H9 (cell line): ENCODE results near the gene WNT7B. TPM values are rescaled to one million over a fixed set of nuclear protein-coding genes. Genes with fewer than 3 reads are reported as not detected.

Experiments used
- DNase-seq: peaks from one replicate; pipeline ENCODE4 v3.0.0-alpha.2; 2017
- H2AFZ ChIP-seq: one replicate; pipeline ENCODE4 v1.6.1; 2013; ENCODE audit warnings: mild to moderate bottlenecking, low read length, control low read depth, moderate library complexity
- H2AK5ac ChIP-seq: 2 replicates; pipeline ENCODE4 v1.6.1; 2013; ENCODE audit warnings: low read length, control low read depth, mixed read lengths; ENCODE audit not compliant: insufficient read length
- H2BK120ac ChIP-seq: one replicate; pipeline ENCODE4 v1.6.1; 2013; ENCODE audit warnings: low read depth, mild to moderate bottlenecking, low read length, control low read depth, inconsistent platforms; ENCODE audit not compliant: poor library complexity, severe bottlenecking
- H2BK12ac ChIP-seq: 2 replicates; pipeline ENCODE4 v1.6.1; 2013; ENCODE audit warnings: low read length, control low read depth, mixed read lengths, low read depth; ENCODE audit not compliant: insufficient read length
- H2BK15ac ChIP-seq: 2 replicates; pipeline ENCODE4 v1.6.1; 2013; ENCODE audit warnings: low read depth, low read length, control low read depth
- H2BK20ac ChIP-seq: one replicate; pipeline ENCODE4 v1.6.1; 2013; ENCODE audit warnings: low read depth, mild to moderate bottlenecking, low read length, control low read depth, inconsistent platforms; ENCODE audit not compliant: poor library complexity, severe bottlenecking
- H2BK5ac ChIP-seq: 2 replicates; pipeline ENCODE4 v1.6.1; 2013; ENCODE audit warnings: low read length, control low read depth, mixed read lengths; ENCODE audit not compliant: insufficient read length
- H3K14ac ChIP-seq: 2 replicates; pipeline ENCODE4 v1.6.1; 2013; ENCODE audit warnings: low read length, control low read depth; ENCODE audit not compliant: insufficient read depth
- H3K18ac ChIP-seq: 2 replicates; pipeline ENCODE4 v1.6.1; 2013; ENCODE audit warnings: low read depth, mild to moderate bottlenecking, mixed read lengths, low read length, control low read depth; ENCODE audit not compliant: insufficient read length
- H3K23ac ChIP-seq: 2 replicates; pipeline ENCODE4 v1.6.1; 2013; ENCODE audit warnings: low read length, control low read depth, mixed read lengths, low read depth; ENCODE audit not compliant: insufficient read length
- H3K23me2 ChIP-seq: 2 replicates; pipeline ENCODE4 v1.6.1; 2013; ENCODE audit warnings: low read depth, mild to moderate bottlenecking, mixed read lengths, low read length, control low read depth; ENCODE audit not compliant: insufficient read length, poor library complexity, severe bottlenecking
- H3K27ac ChIP-seq: 2 replicates; pipeline ENCODE4 v1.5.1; 2013; ENCODE audit warnings: low read length, control low read depth, mixed read lengths, low read depth; ENCODE audit not compliant: insufficient read length
- H3K27me3 ChIP-seq: 2 replicates; pipeline ENCODE4 v1.6.1; 2013; ENCODE audit warnings: low read length, control low read depth, inconsistent platforms; ENCODE audit not compliant: insufficient read depth
- H3K4ac ChIP-seq: 2 replicates; pipeline ENCODE4 v1.6.1; 2013; ENCODE audit warnings: low read depth, mild to moderate bottlenecking, control low read depth, inconsistent platforms, low read length, moderate library complexity
- H3K4me1 ChIP-seq: 2 replicates; pipeline ENCODE4 v1.6.1; 2013; ENCODE audit warnings: low read length, control low read depth, inconsistent platforms; ENCODE audit not compliant: insufficient read depth
- H3K4me2 ChIP-seq: 2 replicates; pipeline ENCODE4 v1.6.1; 2013; ENCODE audit warnings: low read length, control low read depth, mixed read lengths; ENCODE audit not compliant: insufficient read length, insufficient read depth
- H3K56ac ChIP-seq: 2 replicates; pipeline ENCODE4 v1.6.1; 2013; ENCODE audit warnings: low read depth, mild to moderate bottlenecking, mixed read lengths, low read length, control low read depth; ENCODE audit not compliant: insufficient read length
- H3K79me1 ChIP-seq: 2 replicates; pipeline ENCODE4 v1.6.1; 2013; ENCODE audit warnings: low read depth, mild to moderate bottlenecking, moderate library complexity, low read length, control low read depth, inconsistent platforms; ENCODE audit not compliant: insufficient read depth, poor library complexity, severe bottlenecking
- H3K79me2 ChIP-seq: 2 replicates; pipeline ENCODE4 v1.6.1; 2013; ENCODE audit warnings: low read length, control low read depth, inconsistent platforms; ENCODE audit not compliant: insufficient read depth
- H3K9ac ChIP-seq: 2 replicates; pipeline ENCODE4 v1.6.1; 2013; ENCODE audit warnings: low read length, control low read depth, mixed read lengths; ENCODE audit not compliant: insufficient read length; ENCODE audit errors: extremely low read depth
- H3K9me3 ChIP-seq: one replicate; pipeline ENCODE4 v1.6.1; 2013; ENCODE audit warnings: low read depth, low read length, inconsistent platforms; ENCODE audit not compliant: control insufficient read depth
- H3T11ph ChIP-seq: one replicate; pipeline ENCODE4 v1.6.1; 2013; ENCODE audit warnings: mild to moderate bottlenecking, low read length, control low read depth, inconsistent platforms
- H4K20me1 ChIP-seq: one replicate; pipeline ENCODE4 v1.6.1; 2013; ENCODE audit not compliant: control insufficient read depth, insufficient read length, insufficient read depth
- H4K5ac ChIP-seq: 2 replicates; pipeline ENCODE4 v1.6.1; 2013; ENCODE audit warnings: low read depth, mild to moderate bottlenecking, mixed read lengths, low read length, control low read depth; ENCODE audit not compliant: insufficient read length
- H4K8ac ChIP-seq: replicated peaks from 2 replicates; pipeline ENCODE4 v1.6.1; 2013; ENCODE audit warnings: low read length, control low read depth, mixed read lengths, low read depth; ENCODE audit not compliant: insufficient read length
- H4K91ac ChIP-seq: 2 replicates; pipeline ENCODE4 v1.6.1; 2013; ENCODE audit warnings: low read depth, mild to moderate bottlenecking, moderate library complexity, mixed read lengths, low read length, control low read depth; ENCODE audit not compliant: insufficient read length
- H3K27ac Mint-ChIP-seq, 3 experiments: 2 replicates in 2 of 3; 3 replicates in 1 of 3; pipeline ENCODE4 v1.8.0; 2020 to 2021; ENCODE audit warnings: mixed read lengths in 3 of 3, mild to moderate bottlenecking in 1 of 3, moderate library complexity in 1 of 3
- H3K27me3 Mint-ChIP-seq: 2 replicates; pipeline ENCODE4 v1.8.0; 2021; ENCODE audit warnings: low read depth, mild to moderate bottlenecking, moderate library complexity, mixed read lengths
- H3K36me3 Mint-ChIP-seq, 3 experiments: 2 replicates in 2 of 3; 3 replicates in 1 of 3; pipeline ENCODE4 v1.8.0; 2020 to 2021; ENCODE audit warnings: low read depth in 3 of 3, mixed read lengths in 3 of 3; ENCODE audit not compliant: insufficient read depth in 1 of 3
- H3K4me1 Mint-ChIP-seq, 2 experiments: 2 replicates each; pipeline ENCODE4 v1.8.0; 2020; ENCODE audit warnings: mixed read lengths in 2 of 2
- H3K4me3 Mint-ChIP-seq, 2 experiments: 2 replicates in 1 of 2; 3 replicates in 1 of 2; pipeline ENCODE4 v1.8.0; 2020 to 2021; ENCODE audit warnings: mild to moderate bottlenecking in 2 of 2, mixed read lengths in 2 of 2, moderate library complexity in 1 of 2
- H3K9me3 Mint-ChIP-seq, 2 experiments: 2 replicates in 1 of 2; 3 replicates in 1 of 2; pipeline ENCODE4 v1.8.0; 2020; ENCODE audit warnings: mild to moderate bottlenecking in 2 of 2, mixed read lengths in 2 of 2, moderate library complexity in 1 of 2
- CTCF ChIP-seq: fragments of 200-600 bp; sonication (generic); conservative IDR thresholded peaks from 3 replicates; pipeline ENCODE4 v1.8.0; 2021; ENCODE audit warnings: antibody characterized with exemption, mild to moderate bottlenecking
- WGBS: extraction: QIAGEN DNeasy Blood & Tissue Kit; methylation state at CpG from one replicate; pipeline ENCODE4 v1.1.7; 2013; ENCODE audit warnings: missing lambda C conversion rate, low lambda C conversion rate, mixed read lengths; ENCODE audit not compliant: insufficient read length; ENCODE audit errors: extremely low coverage; 5-methylcytosine and 5-hydroxymethylcytosine counted together
- total RNA-seq: library from RNA; stranded (reverse); gene quantifications from 2 replicates; pipeline ENCODE4 v1.2.1, GENCODE V29; 2021

Gene WNT7B
- total RNA-seq, 1 experiment from 2014 or later: 0.09 TPM

GRCh38 chr22:45933506-45934167 lies 43.3 kb downstream of the WNT7B start:
- Mint-ChIP-seq H3K4me1 (peaks cover 0 to 3% of the 10 kb centered on the region in 2 experiments; a peak in 1 of 4 replicates), H3K9me3 (no peaks in the 10 kb centered on the region; a peak in 1 of 5 replicates), H3K27me3 (peaks cover 22% of the 10 kb centered on the region), H3K27ac (peak overlapping the region in 1 of 3 experiments; percentile 65; a peak in 1 of 7 replicates), H3K4me3 (no peak overlapping the region), H3K36me3 (no peaks in the 10 kb centered on the region)
- Histone ChIP-seq H2BK15ac (no peak overlapping the region), H3K18ac (no peak overlapping the region), H3K4me1 (no peaks in the 10 kb centered on the region), H3K14ac (no peak overlapping the region), H2AK5ac (no peak overlapping the region), H3K9ac (no peak overlapping the region), H3K79me2 (no peaks in the 10 kb centered on the region), H3K23ac (no peak overlapping the region), H4K91ac (no peak overlapping the region), H2AFZ (no peak overlapping the region), H4K8ac (no peak overlapping the region), H2BK5ac (no peak overlapping the region), H2BK12ac (no peak overlapping the region), H4K20me1 (no peaks in the 10 kb centered on the region), H4K5ac (no peak overlapping the region), H2BK20ac (no peak overlapping the region), H3K79me1 (no peaks in the 10 kb centered on the region), H3K27ac (no peak overlapping the region), H3K56ac (no peak overlapping the region), H2BK120ac (no peak overlapping the region), H3K4me2 (no peak overlapping the region), H3K23me2 (no peaks in the 10 kb centered on the region), H3K9me3 (no peaks in the 10 kb centered on the region), H3K27me3 (no peaks in the 10 kb centered on the region), H3K4ac (no peak overlapping the region), H3T11ph (no peak overlapping the region)
- TF ChIP-seq CTCF: no peak
- WGBS: no CpG with 5 or more reads among the region's 18 CpGs
- no peak for DNase-seq
